ENCODE data around the gene PRRC2C. TPM values are rescaled to one million over a fixed set of nuclear protein-coding genes. Genes with fewer than 3 reads are reported as not detected.

PRRC2C gene
- total and polyA plus RNA-seq, 2 of the 4 experiments (the other 2 are of a cell fraction) = 54.0 to 58.3 TPM

- intact Hi-C loops (cut with micrococcal nuclease) (no loop called here), dilution Hi-C loops (cut with HindIII; ENCODE audit: low sequenced_read_pairs, unreplicated experiment) (no loop called here)
- H4K8ac ChIP-seq (ENCODE audit: low read depth in 2 of 2, low read length in 2 of 2) = no peak overlapping the region
These were observed 110.0 kb downstream of the PRRC2C start for GRCh38 chr1:171595324-171595723.

More at GRCh38 chr1:171595324-171595723, 110.0 kb downstream of the PRRC2C start:
- Histone ChIP-seq H3K36me3 (ENCODE audit: control insufficient read depth, insufficient read depth, low read length) (peaks cover 19% of the 10 kb centered on the region), H3K4me3 (ENCODE audit: insufficient read depth, low read depth, low read length) (no peak overlapping the region), H2BK5ac (ENCODE audit: low read depth, low read length, poor library complexity, severe bottlenecking) (no peak overlapping the region), H2BK20ac (ENCODE audit: low read depth, low read length) (no peak overlapping the region), H3K27me3 (ENCODE audit: control insufficient read depth, insufficient read depth, low read length) (no peaks in the 10 kb centered on the region), H3K4ac (ENCODE audit: low read depth, low read length) (no peak overlapping the region), H2BK120ac (ENCODE audit: low read depth, low read length) (no peak overlapping the region), H3K27ac (ENCODE audit: insufficient read depth, low read length) (no peak overlapping the region), H2BK15ac (ENCODE audit: low read depth, low read length) (no peak overlapping the region), H3K9me1 (ENCODE audit: insufficient read depth, low read length) (no peaks in the 10 kb centered on the region; the same call in 1 of the 2 replicates), H3K4me1 (ENCODE audit: control insufficient read depth, insufficient read depth, low read length) (peaks cover 4% of the 10 kb centered on the region), H3K23ac (ENCODE audit: low read depth, low read length) (no peak overlapping the region), H3K14ac (replicated peaks; ENCODE audit: low read depth, low read length) (no peak overlapping the region), H4K91ac (ENCODE audit: insufficient read depth, low read depth, low read length) (no peak overlapping the region), H2AK5ac (ENCODE audit: low read depth, low read length) (no peak overlapping the region), H2AFZ (replicated peaks; ENCODE audit: low read length, poor library complexity) (no peak overlapping the region), H4K20me1 (ENCODE audit: insufficient read depth, low read length) (no peaks in the 10 kb centered on the region), H3K56ac (ENCODE audit: extremely low read depth, insufficient read depth, low read length) (no peak overlapping the region), H3K18ac (ENCODE audit: low read depth, low read length) (no peak overlapping the region), H2AK9ac (replicated peaks; ENCODE audit: low read depth, low read length, poor library complexity) (no peak overlapping the region), H4K5ac (ENCODE audit: low read depth, low read length) (no peak overlapping the region), H3K9ac (ENCODE audit: low read depth, low read length) (no peak overlapping the region), H3K79me1 (ENCODE audit: low read depth in 1 of 2, low read length in 2 of 2) (peaks cover 0 to 15% of the 10 kb centered on the region in 2 experiments; a peak in 2 of 4 replicates), H3K9me3 (ENCODE audit: control insufficient read depth, insufficient read depth, low read length) (no peaks in the 10 kb centered on the region), H3K4me2 (ENCODE audit: low read depth, low read length) (no peak overlapping the region; the same call in 1 of the 2 replicates)
- ChIA-PET CTCF (no interaction called here), POLR2A (ENCODE audit: unreplicated experiment) (no interaction called here)
- ATAC-seq (ENCODE audit: low read depth) = peak; percentile 58
- in situ Hi-C loops (cut with MboI; ENCODE audit: low sequenced_read_pairs) = no loop called here
- no TSS peak for BruUV-seq (replicated peaks)
- DNase-seq = peak; percentile 63
- TF ChIP-seq BHLHE40 (IDR thresholded peaks at IDR 0.05; ENCODE audit: low read depth, low read length) (no peak), USF2 (IDR thresholded peaks at IDR 0.05; ENCODE audit: low read depth, low read length) (no peak), MAZ (IDR thresholded peaks at IDR 0.05; ENCODE audit: borderline replicate concordance, low read depth, low read length) (no peak), ELK1 (IDR thresholded peaks at IDR 0.05; ENCODE audit: borderline replicate concordance, low read depth, low read length) (no peak), FOS (IDR thresholded peaks at IDR 0.05; ENCODE audit: low read depth, low read length) (no peak), CHD1 (IDR thresholded peaks at IDR 0.05; ENCODE audit: low read depth, low read length) (no peak)
- WGBS, 2 experiments (ENCODE audit: extremely low coverage in 2 of 2, insufficient read length in 1 of 2) = no CpG with 5 or more reads among the region's 1 CpG

All from IMR-90 (cell line).